ENCODE measurements around the gene PTGS2. TPM values are rescaled to one million over a fixed set of nuclear protein-coding genes. Genes with fewer than 3 reads are reported as not detected.

The PTGS2 gene
- total RNA-seq, 1 experiment from 2014 or later = 0.20 TPM

GRCh38 chr1:186658999-186659398 is 21.2 kb downstream of the PTGS2 start (continued):
- no peak for TF ChIP-seq ZBTB21 (CRISPR knock-in tag; IDR thresholded peaks at IDR 0.05; ENCODE audit: borderline replicate concordance)
- no peak for TF ChIP-seq NR2C2 (CRISPR knock-in tag; IDR thresholded peaks at IDR 0.05)
- no peak for TF ChIP-seq ZNF671 (CRISPR knock-in tag; IDR thresholded peaks at IDR 0.05)
- no peak for TF ChIP-seq NFE2L1 (CRISPR knock-in tag; IDR thresholded peaks at IDR 0.05)
- no peak for TF ChIP-seq ZNF396 (CRISPR knock-in tag; IDR thresholded peaks at IDR 0.05; ENCODE audit: borderline replicate concordance)

DNA sequence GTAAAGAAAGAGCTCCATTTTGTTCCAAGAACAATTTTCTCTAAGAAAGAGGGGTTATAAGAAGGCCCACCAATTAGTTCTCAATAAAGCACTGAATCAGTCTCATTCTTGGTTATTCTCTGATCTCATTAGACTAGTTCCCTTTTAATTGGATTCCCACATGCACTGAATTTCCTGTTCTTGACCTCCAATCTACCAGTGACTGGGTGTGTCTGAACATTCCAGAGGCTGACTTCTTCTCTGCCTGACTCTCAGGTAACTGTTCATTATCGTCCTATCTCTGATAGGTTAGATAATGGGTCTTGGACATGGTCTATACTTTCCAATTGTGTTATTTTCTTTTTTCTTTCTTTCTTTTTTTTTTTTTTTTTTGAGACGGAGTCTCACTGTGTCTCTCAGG is 22.7 kb downstream of the PTGS2 start:
- TF ChIP-seq CREM (CRISPR knock-in tag; IDR thresholded peaks at IDR 0.05) (no peak), IRF2 (CRISPR knock-in tag; IDR thresholded peaks at IDR 0.05; ENCODE audit: borderline replicate concordance, low read depth) (no peak), OVOL2 (CRISPR knock-in tag; IDR thresholded peaks at IDR 0.05; ENCODE audit: borderline replicate concordance) (no peak), EMX1 (CRISPR knock-in tag; IDR thresholded peaks at IDR 0.05) (no peak), CBFB (CRISPR knock-in tag; IDR thresholded peaks at IDR 0.05; ENCODE audit: low read depth) (no peak), ZNF232 (CRISPR knock-in tag; IDR thresholded peaks at IDR 0.05) (no peak), AFF4 (CRISPR knock-in tag; IDR thresholded peaks at IDR 0.05; ENCODE audit: borderline replicate concordance) (no peak), ESRRA (CRISPR knock-in tag; IDR thresholded peaks at IDR 0.05; ENCODE audit: borderline replicate concordance) (no peak)
- TF ChIP-seq, protein P1, sequence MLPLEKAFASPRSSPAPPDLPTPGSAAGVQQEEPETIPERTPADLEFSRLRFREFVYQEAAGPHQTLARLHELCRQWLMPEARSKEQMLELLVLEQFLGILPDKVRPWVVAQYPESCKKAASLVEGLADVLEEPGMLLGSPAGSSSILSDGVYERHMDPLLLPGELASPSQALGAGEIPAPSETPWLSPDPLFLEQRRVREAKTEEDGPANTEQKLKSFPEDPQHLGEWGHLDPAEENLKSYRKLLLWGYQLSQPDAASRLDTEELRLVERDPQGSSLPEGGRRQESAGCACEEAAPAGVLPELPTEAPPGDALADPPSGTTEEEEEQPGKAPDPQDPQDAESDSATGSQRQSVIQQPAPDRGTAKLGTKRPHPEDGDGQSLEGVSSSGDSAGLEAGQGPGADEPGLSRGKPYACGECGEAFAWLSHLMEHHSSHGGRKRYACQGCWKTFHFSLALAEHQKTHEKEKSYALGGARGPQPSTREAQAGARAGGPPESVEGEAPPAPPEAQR (CRISPR knock-in tag; IDR thresholded peaks at IDR 0.05) = no peak
- TF ChIP-seq, protein P2, sequence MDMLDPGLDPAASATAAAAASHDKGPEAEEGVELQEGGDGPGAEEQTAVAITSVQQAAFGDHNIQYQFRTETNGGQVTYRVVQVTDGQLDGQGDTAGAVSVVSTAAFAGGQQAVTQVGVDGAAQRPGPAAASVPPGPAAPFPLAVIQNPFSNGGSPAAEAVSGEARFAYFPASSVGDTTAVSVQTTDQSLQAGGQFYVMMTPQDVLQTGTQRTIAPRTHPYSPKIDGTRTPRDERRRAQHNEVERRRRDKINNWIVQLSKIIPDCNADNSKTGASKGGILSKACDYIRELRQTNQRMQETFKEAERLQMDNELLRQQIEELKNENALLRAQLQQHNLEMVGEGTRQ (CRISPR knock-in tag; IDR thresholded peaks at IDR 0.05) = no peak
- POLR2A ChIA-PET = no interaction called here
- Mint-ChIP-seq H3K9me3 (peaks cover 13% of the 10 kb centered on the region), H3K27me3 (ENCODE audit: low read depth) (no peaks in the 10 kb centered on the region), H3K27ac (no peak overlapping the region), H3K36me3 (no peaks in the 10 kb centered on the region), H3K4me1 (peaks cover 4% of the 10 kb centered on the region), H3K4me3 (no peak overlapping the region)
- no peak for ATAC-seq
- no peak for DNase-seq (ENCODE audit: low spot score)
- CTCF ChIA-PET = no interaction called here

DNA sequence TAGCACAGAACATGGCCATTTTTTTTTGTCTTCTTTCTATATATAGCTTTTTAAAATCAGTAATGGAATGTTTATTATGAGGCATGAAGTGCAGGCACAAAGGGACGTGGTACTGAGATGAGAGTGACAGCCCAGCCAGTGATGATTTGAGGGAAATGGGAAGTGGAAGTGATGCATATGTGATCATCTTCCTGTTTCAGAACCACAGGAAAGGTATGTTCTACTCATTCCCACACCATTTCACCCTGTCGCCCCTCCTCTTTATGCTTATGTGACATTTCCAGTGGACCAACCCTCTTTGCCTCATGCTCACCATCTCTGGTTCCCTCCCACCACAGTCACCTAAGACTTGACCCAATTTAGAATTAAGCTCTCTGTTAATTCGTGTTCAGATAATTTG is 24.3 kb downstream of the PTGS2 start:
- Mint-ChIP-seq H3K9me3 (peaks cover 13% of the 10 kb centered on the region), H3K4me1 (peaks cover 6% of the 10 kb centered on the region; the same call in 1 of the 2 replicates), H3K36me3 (no peaks in the 10 kb centered on the region), H3K4me3 (no peak overlapping the region), H3K27ac (no peak overlapping the region), H3K27me3 (ENCODE audit: low read depth) (no peaks in the 10 kb centered on the region)
- no peak for ATAC-seq
- CTCF ChIA-PET = no interaction called here
- POLR2A ChIA-PET = interaction anchor here (0.6 kb wide), 1 partner anchor 177 kb away, joined by 3 read pairs; no protein-coding TSS in a partner anchor
- TF ChIP-seq JAZF1 (CRISPR knock-in tag; IDR thresholded peaks at IDR 0.05) (no peak), NFYB (CRISPR knock-in tag; conservative IDR thresholded peaks at IDR 0.05; ENCODE audit: low read depth) (no peak), E2F5 (CRISPR knock-in tag; IDR thresholded peaks at IDR 0.05) (no peak), NR3C1 (CRISPR knock-in tag; conservative IDR thresholded peaks at IDR 0.05; ENCODE audit: low read depth) (no peak), ZNF671 (CRISPR knock-in tag; IDR thresholded peaks at IDR 0.05) (no peak)
- DNase-seq (ENCODE audit: low spot score) = no peak

Measured in WTC11 (cell line).